ENCODE measurements around the gene NLGN2.

DNA sequence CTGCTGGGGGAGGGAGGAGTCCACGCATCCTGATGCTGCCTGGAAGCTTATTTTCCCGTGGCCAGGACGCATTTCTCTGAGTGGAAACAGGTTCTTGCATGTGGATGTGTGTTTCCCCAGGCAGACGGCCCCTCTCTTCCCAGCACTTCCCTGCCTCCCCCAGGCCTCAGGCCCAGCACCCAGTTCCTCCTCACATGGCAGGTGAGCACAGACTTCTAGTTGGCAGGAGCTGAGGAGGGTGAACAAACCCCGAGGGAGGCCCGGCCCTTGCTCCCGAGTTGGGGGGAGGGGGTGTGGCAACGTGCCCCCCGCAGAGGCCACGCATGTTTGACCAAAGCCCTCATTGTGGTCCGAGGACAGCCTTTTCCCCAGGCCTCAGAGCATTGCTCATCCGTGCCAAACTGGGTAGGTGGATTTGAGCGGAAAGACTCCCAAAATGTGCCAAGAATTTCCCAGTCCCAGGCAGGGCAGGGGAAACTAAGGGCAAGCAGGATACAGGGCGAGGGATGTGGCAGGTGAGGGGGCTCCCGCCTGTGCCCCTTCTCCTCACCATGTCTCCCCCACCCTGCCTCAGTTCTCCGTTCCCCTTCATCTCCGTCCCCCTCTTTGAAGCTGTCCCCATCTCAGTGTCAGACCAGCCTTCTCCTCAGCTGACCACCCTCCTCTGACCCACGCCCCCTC lies 11.0 kb downstream of the NLGN2 start:
- TF ChIP-seq, protein P1, sequence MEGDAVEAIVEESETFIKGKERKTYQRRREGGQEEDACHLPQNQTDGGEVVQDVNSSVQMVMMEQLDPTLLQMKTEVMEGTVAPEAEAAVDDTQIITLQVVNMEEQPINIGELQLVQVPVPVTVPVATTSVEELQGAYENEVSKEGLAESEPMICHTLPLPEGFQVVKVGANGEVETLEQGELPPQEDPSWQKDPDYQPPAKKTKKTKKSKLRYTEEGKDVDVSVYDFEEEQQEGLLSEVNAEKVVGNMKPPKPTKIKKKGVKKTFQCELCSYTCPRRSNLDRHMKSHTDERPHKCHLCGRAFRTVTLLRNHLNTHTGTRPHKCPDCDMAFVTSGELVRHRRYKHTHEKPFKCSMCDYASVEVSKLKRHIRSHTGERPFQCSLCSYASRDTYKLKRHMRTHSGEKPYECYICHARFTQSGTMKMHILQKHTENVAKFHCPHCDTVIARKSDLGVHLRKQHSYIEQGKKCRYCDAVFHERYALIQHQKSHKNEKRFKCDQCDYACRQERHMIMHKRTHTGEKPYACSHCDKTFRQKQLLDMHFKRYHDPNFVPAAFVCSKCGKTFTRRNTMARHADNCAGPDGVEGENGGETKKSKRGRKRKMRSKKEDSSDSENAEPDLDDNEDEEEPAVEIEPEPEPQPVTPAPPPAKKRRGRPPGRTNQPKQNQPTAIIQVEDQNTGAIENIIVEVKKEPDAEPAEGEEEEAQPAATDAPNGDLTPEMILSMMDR (IDR thresholded peaks at IDR 0.05), result no peak
- no peak for TF ChIP-seq ELF4 (CRISPR knock-in tag; IDR thresholded peaks at IDR 0.05; ENCODE audit: low read depth)
- no peak for TF ChIP-seq ESRRA (CRISPR knock-in tag; IDR thresholded peaks at IDR 0.05; ENCODE audit: borderline replicate concordance)
- TF ChIP-seq, protein P2, sequence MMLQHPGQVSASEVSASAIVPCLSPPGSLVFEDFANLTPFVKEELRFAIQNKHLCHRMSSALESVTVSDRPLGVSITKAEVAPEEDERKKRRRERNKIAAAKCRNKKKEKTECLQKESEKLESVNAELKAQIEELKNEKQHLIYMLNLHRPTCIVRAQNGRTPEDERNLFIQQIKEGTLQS (CRISPR knock-in tag; conservative IDR thresholded peaks at IDR 0.05), result no peak
- no peak for TF ChIP-seq ZNF671 (CRISPR knock-in tag; IDR thresholded peaks at IDR 0.05)
- TF ChIP-seq CREB1 (CRISPR knock-in tag; IDR thresholded peaks at IDR 0.05), result no peak
- no peak for TF ChIP-seq NR3C1 (CRISPR knock-in tag; conservative IDR thresholded peaks at IDR 0.05; ENCODE audit: low read depth)
- TF ChIP-seq, protein P3, sequence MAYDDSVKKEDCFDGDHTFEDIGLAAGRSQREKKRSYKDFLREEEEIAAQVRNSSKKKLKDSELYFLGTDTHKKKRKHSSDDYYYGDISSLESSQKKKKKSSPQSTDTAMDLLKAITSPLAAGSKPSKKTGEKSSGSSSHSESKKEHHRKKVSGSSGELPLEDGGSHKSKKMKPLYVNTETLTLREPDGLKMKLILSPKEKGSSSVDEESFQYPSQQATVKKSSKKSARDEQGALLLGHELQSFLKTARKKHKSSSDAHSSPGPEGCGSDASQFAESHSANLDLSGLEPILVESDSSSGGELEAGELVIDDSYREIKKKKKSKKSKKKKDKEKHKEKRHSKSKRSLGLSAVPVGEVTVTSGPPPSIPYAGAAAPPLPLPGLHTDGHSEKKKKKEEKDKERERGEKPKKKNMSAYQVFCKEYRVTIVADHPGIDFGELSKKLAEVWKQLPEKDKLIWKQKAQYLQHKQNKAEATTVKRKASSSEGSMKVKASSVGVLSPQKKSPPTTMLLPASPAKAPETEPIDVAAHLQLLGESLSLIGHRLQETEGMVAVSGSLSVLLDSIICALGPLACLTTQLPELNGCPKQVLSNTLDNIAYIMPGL (CRISPR knock-in tag; IDR thresholded peaks at IDR 0.05), result no peak
- TF ChIP-seq ZNF232 (CRISPR knock-in tag; IDR thresholded peaks at IDR 0.05), result no peak

Data from WTC11 (cell line).